ENCODE results near the gene CACNA1I. TPM values are rescaled to one million over a fixed set of nuclear protein-coding genes. Genes with fewer than 3 reads are reported as not detected.

The CACNA1I gene
- total RNA-seq, 4 donors from 2014 or later, result under 0.01 to 0.39 (median 0.33) TPM; not detected in 1

DNA sequence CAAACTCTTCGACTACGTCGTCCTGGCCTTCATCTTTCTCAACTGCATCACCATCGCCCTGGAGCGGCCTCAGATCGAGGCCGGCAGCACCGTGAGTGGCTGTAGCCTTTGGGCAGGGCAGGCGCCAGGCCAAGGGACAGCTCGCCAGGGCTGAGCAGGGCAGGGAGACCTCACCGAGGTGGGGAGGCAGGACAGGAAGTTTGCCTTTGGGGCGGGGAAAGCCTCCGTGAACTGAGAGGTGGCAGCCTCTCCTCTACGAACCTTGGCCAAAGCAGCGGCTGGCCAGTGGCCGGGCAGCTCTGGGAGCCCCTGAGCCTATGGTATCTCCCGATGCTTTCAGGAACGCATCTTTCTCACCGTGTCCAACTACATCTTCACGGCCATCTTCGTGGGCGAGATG, 93.2 kb downstream of the CACNA1I start:
- Histone ChIP-seq H3K9me3 (peaks cover 0 to 11% (median 5%) of the 10 kb centered on the region in 4 donors), H3K4me3 (no peak overlapping the region), H3K36me3 (no peaks in the 10 kb centered on the region), H3K27ac (replicated peaks in 1 of 4) (no peak overlapping the region), H3K4me1 (peaks cover 8 to 30% (median 29%) of the 10 kb centered on the region in 4 donors), H3K27me3 (peaks cover 7 to 97% (median 33%) of the 10 kb centered on the region in 4 donors)
- 65% methylated on average over 17 of the region's 22 CpGs for WGBS
- no peak for DNase-seq (ENCODE audit: extremely low spot score)
- TF ChIP-seq POLR2A (IDR thresholded peaks at IDR 0.05; ENCODE audit: low read depth) (no peak), POLR2AphosphoS5 (IDR thresholded peaks at IDR 0.05) (no peak), EP300 (IDR thresholded peaks at IDR 0.05) (no peak)
- TF ChIP-seq, protein P1, sequence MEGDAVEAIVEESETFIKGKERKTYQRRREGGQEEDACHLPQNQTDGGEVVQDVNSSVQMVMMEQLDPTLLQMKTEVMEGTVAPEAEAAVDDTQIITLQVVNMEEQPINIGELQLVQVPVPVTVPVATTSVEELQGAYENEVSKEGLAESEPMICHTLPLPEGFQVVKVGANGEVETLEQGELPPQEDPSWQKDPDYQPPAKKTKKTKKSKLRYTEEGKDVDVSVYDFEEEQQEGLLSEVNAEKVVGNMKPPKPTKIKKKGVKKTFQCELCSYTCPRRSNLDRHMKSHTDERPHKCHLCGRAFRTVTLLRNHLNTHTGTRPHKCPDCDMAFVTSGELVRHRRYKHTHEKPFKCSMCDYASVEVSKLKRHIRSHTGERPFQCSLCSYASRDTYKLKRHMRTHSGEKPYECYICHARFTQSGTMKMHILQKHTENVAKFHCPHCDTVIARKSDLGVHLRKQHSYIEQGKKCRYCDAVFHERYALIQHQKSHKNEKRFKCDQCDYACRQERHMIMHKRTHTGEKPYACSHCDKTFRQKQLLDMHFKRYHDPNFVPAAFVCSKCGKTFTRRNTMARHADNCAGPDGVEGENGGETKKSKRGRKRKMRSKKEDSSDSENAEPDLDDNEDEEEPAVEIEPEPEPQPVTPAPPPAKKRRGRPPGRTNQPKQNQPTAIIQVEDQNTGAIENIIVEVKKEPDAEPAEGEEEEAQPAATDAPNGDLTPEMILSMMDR (IDR thresholded peaks at IDR 0.05), result no peak
- intact Hi-C loops (cut with DNase I), result no loop called here

GRCh38 chr22:39664485-39665200, 94.1 kb downstream of the CACNA1I start:
- TF ChIP-seq POLR2AphosphoS5 (IDR thresholded peaks at IDR 0.05) (no peak), EP300 (IDR thresholded peaks at IDR 0.05) (no peak), POLR2A (IDR thresholded peaks at IDR 0.05; ENCODE audit: low read depth) (no peak)
- TF ChIP-seq, protein P1 (IDR thresholded peaks at IDR 0.05), result no peak
- intact Hi-C loops (cut with DNase I), result no loop called here
- Histone ChIP-seq H3K27me3 (peaks cover 7 to 88% (median 33%) of the 10 kb centered on the region in 4 donors), H3K9me3 (peaks cover 0 to 19% (median 5%) of the 10 kb centered on the region in 4 donors), H3K36me3 (no peaks in the 10 kb centered on the region), H3K4me3 (no peak overlapping the region), H3K4me1 (peaks cover 8 to 30% (median 29%) of the 10 kb centered on the region in 4 donors), H3K27ac (replicated peaks in 1 of 4) (no peak overlapping the region)
- no peak for DNase-seq (ENCODE audit: extremely low spot score)
- no CpG with 5 or more reads among the region's 44 CpGs for WGBS

- Histone ChIP-seq H3K27me3 (peaks cover 7 to 83% (median 33%) of the 10 kb centered on the region in 4 donors), H3K4me3 (no peak overlapping the region), H3K9me3 (peaks cover 0 to 24% (median 9%) of the 10 kb centered on the region in 4 donors), H3K4me1 (peaks cover 8 to 30% (median 29%) of the 10 kb centered on the region in 4 donors), H3K27ac (replicated peaks in 1 of 4) (no peak overlapping the region), H3K36me3 (no peaks in the 10 kb centered on the region)
- no peak for DNase-seq (ENCODE audit: extremely low spot score)
- WGBS, result 20% methylated on average over 1 of the region's 8 CpGs
- intact Hi-C loops (cut with DNase I), result no loop called here
- TF ChIP-seq EP300 (IDR thresholded peaks at IDR 0.05), result no peak
- TF ChIP-seq, protein P1 (IDR thresholded peaks at IDR 0.05), result no peak
- no peak for TF ChIP-seq POLR2A (IDR thresholded peaks at IDR 0.05; ENCODE audit: low read depth)
- TF ChIP-seq POLR2AphosphoS5 (IDR thresholded peaks at IDR 0.05), result no peak
These were observed 94.7 kb downstream of the CACNA1I start for GRCh38 chr22:39665229-39665628.

- WGBS, result 92% methylated on average over 12 of the region's 16 CpGs
- peaks cover 7 to 83% (median 33%) of the 10 kb centered on the region in 4 donors for H3K27me3 ChIP-seq
These were observed 95.3 kb downstream of the CACNA1I start for GRCh38 chr22:39665661-39666431.

GRCh38 chr22:39666495-39666894, 95.9 kb downstream of the CACNA1I start:
- no peak for DNase-seq (ENCODE audit: extremely low spot score)
- 78% methylated on average over 4 of the region's 5 CpGs for WGBS
- TF ChIP-seq EP300 (IDR thresholded peaks at IDR 0.05) (no peak), POLR2AphosphoS5 (IDR thresholded peaks at IDR 0.05) (no peak), POLR2A (IDR thresholded peaks at IDR 0.05; ENCODE audit: low read depth) (no peak)
- TF ChIP-seq, protein P1 (IDR thresholded peaks at IDR 0.05), result no peak
- intact Hi-C loops (cut with DNase I), result no loop called here
- no peak overlapping the region for H3K4me3 ChIP-seq
- peaks cover 0 to 37% (median 22%) of the 10 kb centered on the region in 4 donors for H3K9me3 ChIP-seq
- H3K36me3 ChIP-seq, result no peaks in the 10 kb centered on the region
- peaks cover 7 to 81% (median 26%) of the 10 kb centered on the region in 4 donors for H3K27me3 ChIP-seq
- no peak overlapping the region for H3K27ac ChIP-seq (replicated peaks in 1 of 4)
- H3K4me1 ChIP-seq, result peaks cover 8 to 30% (median 28%) of the 10 kb centered on the region in 4 donors

More at GRCh38 chr22:39665661-39666431, 95.3 kb downstream of the CACNA1I start:
- intact Hi-C loops (cut with DNase I), result no loop called here
- H3K9me3 ChIP-seq, result peaks cover 0 to 30% (median 16%) of the 10 kb centered on the region in 4 donors
- no peak for TF ChIP-seq POLR2AphosphoS5 (IDR thresholded peaks at IDR 0.05)
- no peaks in the 10 kb centered on the region for H3K36me3 ChIP-seq
- H3K4me1 ChIP-seq, result peaks cover 8 to 30% (median 29%) of the 10 kb centered on the region in 4 donors
- no peak for DNase-seq (ENCODE audit: extremely low spot score)
- H3K4me3 ChIP-seq, result no peak overlapping the region
- H3K27ac ChIP-seq (replicated peaks in 1 of 4), result no peak overlapping the region

All from esophagus muscularis mucosa (tissue), 4 donors.